ENCODE results near the gene CMIP. TPM values are rescaled to one million over a fixed set of nuclear protein-coding genes. Genes with fewer than 3 reads are reported as not detected.
A peak's percentile ranks its signal among the peaks of the same experiment; 100 is the strongest.

CMIP gene
- total RNA-seq, 1 donor from 2014 or later: 163 TPM

DNA sequence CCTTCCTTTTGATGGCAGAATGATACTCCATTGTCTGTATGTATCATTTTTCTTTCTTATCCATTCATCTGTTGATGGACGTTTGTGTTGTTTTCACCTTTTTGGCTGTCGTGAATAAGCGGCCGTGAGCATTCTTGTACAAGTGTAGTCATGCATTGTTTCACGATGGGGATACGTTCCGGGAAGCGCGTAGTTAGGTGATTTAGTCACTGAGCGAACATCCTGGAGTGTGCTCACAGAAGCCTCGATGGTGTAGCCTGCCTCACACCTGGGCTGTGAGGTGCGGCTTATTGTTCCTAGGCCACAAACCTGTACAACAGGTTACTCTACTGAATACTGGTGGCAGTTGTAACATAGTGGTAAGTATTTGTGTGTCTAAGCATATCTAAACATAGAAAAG lies 136.5 kb downstream of the CMIP start:
- H3K4me1 Mint-ChIP-seq (ENCODE audit: low read depth, unreplicated experiment): peaks cover 27% of the 10 kb centered on the region
- TF ChIP-seq CTCF (IDR thresholded peaks at IDR 0.05; ENCODE audit: partially characterized antibody, unreplicated experiment): no peak
- H3K9me3 Mint-ChIP-seq (ENCODE audit: unreplicated experiment): peaks cover 14% of the 10 kb centered on the region
- no peaks in the 10 kb centered on the region for H3K36me3 Mint-ChIP-seq (ENCODE audit: unreplicated experiment)
- H3K27me3 Mint-ChIP-seq (ENCODE audit: unreplicated experiment): peaks cover 3% of the 10 kb centered on the region
- peak overlapping the region; percentile 60 for H3K27ac Mint-ChIP-seq (ENCODE audit: unreplicated experiment)
- no peak for DNase-seq
- no peak overlapping the region for H3K4me3 Mint-ChIP-seq (ENCODE audit: unreplicated experiment)

DNA sequence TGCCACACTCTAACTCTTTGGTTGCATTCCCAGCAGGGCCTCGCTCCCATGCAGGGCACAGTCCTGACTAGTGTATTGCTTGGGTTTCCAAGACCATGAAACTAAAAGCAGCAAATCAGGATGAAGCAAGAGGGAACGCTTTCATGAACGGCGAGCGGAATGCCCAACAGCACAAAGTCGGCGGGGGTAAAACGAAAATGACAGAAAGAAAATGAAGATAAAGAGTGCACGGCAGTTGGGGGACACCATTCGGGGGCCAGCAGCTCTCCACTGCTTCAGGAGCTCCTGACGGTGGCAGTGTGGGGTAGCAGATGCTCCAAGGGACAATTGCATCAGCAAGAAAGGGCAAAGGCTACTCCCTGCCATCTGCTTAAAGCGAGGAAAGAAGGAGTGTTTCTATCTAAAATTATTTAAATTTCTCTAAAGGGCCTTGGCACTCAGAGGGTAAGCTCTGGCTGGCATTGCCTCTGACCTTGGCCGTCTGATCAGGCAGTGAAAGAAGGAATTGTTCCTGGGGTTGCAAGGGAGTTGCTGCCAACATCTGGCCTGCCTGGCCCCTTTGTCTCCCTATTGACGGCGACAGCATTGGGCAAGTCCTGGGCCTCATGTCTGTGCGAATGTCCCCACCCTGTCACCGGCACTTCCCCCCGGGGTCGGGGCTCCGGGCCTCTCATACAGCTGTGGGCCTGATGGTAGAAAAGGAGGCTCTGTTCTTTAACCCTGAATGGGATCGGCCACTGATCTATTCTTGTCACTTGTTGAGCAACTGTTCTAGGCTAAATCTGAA lies 138.2 kb downstream of the CMIP start:
- H3K27ac Mint-ChIP-seq (ENCODE audit: unreplicated experiment): peak overlapping the region; percentile 84
- no peak for TF ChIP-seq CTCF (IDR thresholded peaks at IDR 0.05; ENCODE audit: partially characterized antibody, unreplicated experiment)
- peaks cover 3% of the 10 kb centered on the region for H3K27me3 Mint-ChIP-seq (ENCODE audit: unreplicated experiment)
- no peak for DNase-seq
- H3K4me1 Mint-ChIP-seq (ENCODE audit: low read depth, unreplicated experiment): peaks cover 34% of the 10 kb centered on the region
- no peak overlapping the region for H3K4me3 Mint-ChIP-seq (ENCODE audit: unreplicated experiment)
- H3K36me3 Mint-ChIP-seq (ENCODE audit: unreplicated experiment): no peaks in the 10 kb centered on the region
- peaks cover 14% of the 10 kb centered on the region for H3K9me3 Mint-ChIP-seq (ENCODE audit: unreplicated experiment)

DNA sequence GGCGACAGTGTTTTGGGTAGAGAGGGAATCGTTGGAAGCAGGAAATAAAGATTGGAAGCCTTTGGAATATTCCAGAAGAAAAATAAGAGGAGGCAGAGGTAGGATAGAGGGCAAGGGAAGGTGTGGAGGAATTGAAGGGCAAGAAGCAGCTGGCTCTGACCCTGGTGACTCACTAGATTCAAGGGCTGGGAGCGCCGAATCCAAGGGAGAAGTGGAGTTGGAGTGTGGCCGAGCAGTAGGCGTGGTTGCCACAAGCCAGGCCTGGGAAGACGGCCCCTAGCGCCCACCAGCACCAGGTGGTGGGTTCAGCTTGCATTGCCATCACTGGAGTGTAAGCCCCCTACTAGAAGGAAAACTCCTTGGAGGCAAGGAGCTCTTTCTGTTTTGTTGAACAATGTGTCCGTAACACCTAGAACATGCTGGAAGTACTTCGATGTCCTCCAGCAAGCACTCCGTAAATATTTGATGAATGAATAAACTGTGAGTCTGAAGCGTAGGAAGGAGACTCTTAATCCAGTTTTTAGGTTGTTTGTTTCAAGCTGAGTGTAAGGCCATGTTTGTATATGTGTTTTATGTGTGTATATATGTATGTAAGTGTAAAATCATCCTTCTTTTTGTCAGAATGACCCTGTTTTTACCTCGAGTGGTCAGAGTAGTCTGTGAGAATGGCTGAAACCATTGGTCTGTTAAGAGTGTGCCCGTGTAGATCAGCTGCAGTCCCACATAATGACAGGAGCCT lies 139.5 kb downstream of the CMIP start:
- Mint-ChIP-seq H3K9me3 (ENCODE audit: unreplicated experiment) (peaks cover 20% of the 10 kb centered on the region), H3K4me3 (ENCODE audit: unreplicated experiment) (no peak overlapping the region), H3K27ac (ENCODE audit: unreplicated experiment) (peak overlapping the region; percentile 28), H3K4me1 (ENCODE audit: low read depth, unreplicated experiment) (peaks cover 38% of the 10 kb centered on the region), H3K36me3 (ENCODE audit: unreplicated experiment) (no peaks in the 10 kb centered on the region), H3K27me3 (ENCODE audit: unreplicated experiment) (peaks cover 5% of the 10 kb centered on the region)
- DNase-seq: no peak
- TF ChIP-seq CTCF (IDR thresholded peaks at IDR 0.05; ENCODE audit: partially characterized antibody, unreplicated experiment): no peak

- peaks cover 19% of the 10 kb centered on the region for H3K9me3 Mint-ChIP-seq (ENCODE audit: unreplicated experiment)
- DNase-seq: no peak
- peak overlapping the region; percentile 77 for H3K27ac Mint-ChIP-seq (ENCODE audit: unreplicated experiment)
- peaks cover 49% of the 10 kb centered on the region for H3K4me1 Mint-ChIP-seq (ENCODE audit: low read depth, unreplicated experiment)
- H3K4me3 Mint-ChIP-seq (ENCODE audit: unreplicated experiment): no peak overlapping the region
- peak; percentile 20 for TF ChIP-seq CTCF (IDR thresholded peaks at IDR 0.05; ENCODE audit: partially characterized antibody, unreplicated experiment)
- peaks cover 6% of the 10 kb centered on the region for H3K27me3 Mint-ChIP-seq (ENCODE audit: unreplicated experiment)
- H3K36me3 Mint-ChIP-seq (ENCODE audit: unreplicated experiment): no peaks in the 10 kb centered on the region
Measured at GRCh38 chr16:81585785-81586184, 141.2 kb downstream of the CMIP start.

DNA sequence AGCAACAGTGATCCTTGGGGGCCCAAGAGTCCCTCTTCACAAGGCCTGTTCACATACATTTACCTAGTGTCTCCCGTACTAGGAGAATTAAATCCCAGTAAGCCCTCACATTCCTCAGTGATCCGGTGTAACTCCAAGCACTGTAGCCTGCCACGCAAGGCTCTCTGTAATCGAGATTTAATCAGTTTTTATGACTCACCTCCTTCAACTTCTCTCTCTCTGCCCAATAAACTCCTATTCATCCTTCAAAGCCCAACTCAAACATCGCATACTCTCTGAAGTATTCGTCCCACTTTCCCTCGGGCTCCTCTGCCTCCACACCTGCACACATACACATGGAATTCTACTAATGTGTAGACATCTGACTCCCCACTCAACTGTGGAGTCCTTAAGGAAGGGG lies 141.8 kb downstream of the CMIP start:
- Mint-ChIP-seq H3K9me3 (ENCODE audit: unreplicated experiment) (peaks cover 19% of the 10 kb centered on the region), H3K27me3 (ENCODE audit: unreplicated experiment) (peaks cover 8% of the 10 kb centered on the region), H3K36me3 (ENCODE audit: unreplicated experiment) (no peaks in the 10 kb centered on the region), H3K4me1 (ENCODE audit: low read depth, unreplicated experiment) (peaks cover 50% of the 10 kb centered on the region), H3K4me3 (ENCODE audit: unreplicated experiment) (no peak overlapping the region), H3K27ac (ENCODE audit: unreplicated experiment) (no peak overlapping the region)
- TF ChIP-seq CTCF (IDR thresholded peaks at IDR 0.05; ENCODE audit: partially characterized antibody, unreplicated experiment): no peak
- DNase-seq: no peak

All from glutamatergic neuron (in vitro differentiated cells).